GM12801 (cell line): Measurements from ENCODE around the gene ECI1.

Source experiments
- CTCF ChIP-seq: IDR thresholded peaks from one replicate; pipeline ENCODE4 v1.5.1; 2011; ENCODE audit warnings: control low read depth; ENCODE audit not compliant: insufficient read length; ENCODE audit errors: extremely low read depth

Gene ECI1

DNA sequence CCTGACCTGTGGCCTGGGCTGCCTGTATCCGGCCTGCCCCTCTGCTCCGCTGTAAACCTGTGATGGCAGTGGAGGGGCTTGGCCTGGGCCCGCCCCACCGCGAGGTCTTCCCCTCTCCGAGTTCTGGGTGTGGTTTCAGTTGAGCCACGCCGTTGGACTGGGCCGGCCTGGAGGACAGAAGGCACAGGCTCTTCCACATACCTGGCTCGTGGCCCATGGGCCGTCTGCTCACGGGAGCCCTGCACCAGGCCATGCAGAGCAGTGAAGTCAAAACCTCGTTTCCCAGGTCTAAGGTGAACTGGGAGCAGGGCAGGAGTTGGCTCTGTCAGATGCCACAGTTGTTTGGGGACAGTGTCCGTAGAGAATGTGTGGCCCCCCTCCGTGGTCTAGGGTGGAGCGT lies 22.1 kb upstream of the ECI1 start:
- TF ChIP-seq CTCF = no peak

DNA sequence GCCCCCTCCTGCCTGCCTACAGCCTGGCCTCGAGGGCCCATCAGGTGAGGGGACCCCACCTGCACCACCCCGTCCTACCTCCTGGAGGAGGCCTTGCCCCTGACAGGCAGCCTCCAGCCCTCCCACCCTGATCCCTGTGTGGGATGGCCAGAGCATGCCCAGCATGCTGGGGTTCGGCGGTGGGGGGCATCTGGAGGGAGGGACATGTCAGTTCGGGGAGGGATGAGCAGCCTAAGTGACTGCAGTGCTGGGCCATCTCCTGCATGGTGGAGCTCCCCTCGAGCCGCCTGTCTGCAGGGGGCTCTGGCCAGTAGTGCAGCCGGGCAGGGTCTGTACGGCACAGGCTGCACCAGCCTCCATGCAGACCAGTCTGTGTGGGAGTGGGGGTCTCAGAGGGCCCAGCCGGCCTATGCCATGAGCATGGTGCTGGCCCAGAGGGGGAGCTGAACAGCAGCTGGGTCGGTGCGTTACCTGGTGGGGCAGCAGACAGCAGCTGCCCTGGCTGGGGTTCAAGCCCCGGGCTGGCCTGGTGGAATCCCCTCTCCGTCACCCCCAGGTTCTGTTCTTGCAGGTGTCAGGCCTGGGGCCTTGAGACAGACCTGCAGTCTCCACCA lies 20.6 kb upstream of the ECI1 start:
- TF ChIP-seq CTCF = no peak

DNA sequence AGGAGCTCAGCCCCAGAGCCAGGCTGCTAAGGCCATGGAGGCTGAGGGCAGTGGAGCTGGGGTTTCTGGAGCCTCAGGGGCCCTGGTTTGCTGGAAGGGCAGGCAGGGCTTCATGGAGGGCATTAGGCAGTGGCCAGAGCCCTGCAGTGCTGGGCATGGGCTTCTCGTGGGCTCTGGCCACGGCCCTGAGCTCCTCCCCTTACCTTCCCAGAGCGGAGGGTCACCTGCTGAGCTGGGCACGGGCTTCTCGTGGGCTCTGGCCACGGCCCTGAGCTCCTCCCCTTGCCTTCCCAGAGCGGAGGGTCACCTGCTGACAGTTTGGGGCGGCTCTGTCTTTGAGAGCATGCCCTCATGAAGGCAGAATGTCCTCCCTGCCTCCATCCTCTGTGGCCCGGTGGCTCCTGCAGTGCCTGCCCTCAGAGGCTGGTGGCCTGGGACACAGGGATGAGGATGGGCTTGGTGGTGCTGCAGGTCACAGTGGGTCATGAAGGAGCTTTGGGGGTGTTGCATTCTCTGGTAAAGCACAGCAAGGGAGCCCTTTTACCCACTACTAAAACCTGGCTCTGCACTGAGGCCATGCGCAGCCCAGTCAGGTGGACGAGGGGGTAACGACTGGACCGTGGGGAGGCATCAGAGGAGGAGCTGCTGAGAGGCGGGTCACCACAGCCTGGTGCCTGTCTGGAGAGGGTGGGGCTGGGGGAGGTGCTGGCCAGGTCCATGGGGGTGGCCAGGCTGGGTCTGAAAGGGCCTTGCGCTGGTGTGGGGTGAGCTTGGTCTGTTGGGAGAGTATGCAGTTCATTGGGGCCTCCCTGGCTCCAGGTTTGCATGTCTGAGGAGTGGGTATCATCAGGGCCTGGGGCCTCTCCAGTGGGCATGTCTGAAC lies 19.4 kb upstream of the ECI1 start:
- no peak for TF ChIP-seq CTCF

DNA sequence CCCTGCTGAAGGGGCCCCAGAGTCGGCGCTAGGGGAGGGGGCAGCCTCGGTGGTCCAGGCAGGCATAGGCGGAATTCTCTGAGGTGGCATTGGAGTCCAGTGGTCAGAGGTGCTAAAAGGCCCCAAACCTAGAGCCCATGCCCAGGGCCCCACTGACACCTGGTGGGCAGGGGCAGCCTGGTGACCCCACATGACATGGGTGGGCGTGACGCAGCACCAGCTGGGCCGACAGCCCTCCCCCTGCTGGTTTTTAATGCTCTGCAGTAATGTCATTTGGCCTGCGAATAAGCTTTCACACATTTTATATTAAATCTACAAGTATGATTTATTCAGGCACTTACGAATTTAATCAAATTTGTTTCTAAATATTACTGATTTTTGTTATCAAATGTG lies 18.7 kb upstream of the ECI1 start:
- no peak for TF ChIP-seq CTCF

- TF ChIP-seq CTCF = no peak
Observed at GRCh38 chr16:2267913-2268666, 16.7 kb upstream of the ECI1 start, which contains the start of gene RNPS1. Gene RNPS1, minus strand, starts transcription at chr16:2268126. Its CDS starts 3,483 bp downstream, at chr16:2264643.

DNA sequence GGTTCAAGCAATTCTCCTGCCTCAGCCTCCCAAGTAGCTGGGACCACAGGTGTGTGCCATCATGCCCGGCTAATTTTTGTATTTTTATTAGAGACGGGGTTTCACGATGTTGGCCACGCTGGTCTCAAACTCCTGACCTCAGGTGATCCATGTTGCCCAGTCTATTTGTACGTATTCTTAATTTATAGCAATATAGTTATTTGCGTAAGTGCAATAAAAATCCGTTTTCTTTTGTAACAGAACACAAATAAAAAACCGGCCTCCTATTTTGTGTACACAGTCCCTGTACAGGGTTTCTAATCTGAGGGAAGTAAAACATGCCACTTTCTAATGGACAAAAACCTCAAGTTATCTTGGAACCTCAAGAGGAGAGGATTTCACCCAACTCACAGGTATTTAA lies 8.9 kb upstream of the ECI1 start:
- no peak for TF ChIP-seq CTCF

DNA sequence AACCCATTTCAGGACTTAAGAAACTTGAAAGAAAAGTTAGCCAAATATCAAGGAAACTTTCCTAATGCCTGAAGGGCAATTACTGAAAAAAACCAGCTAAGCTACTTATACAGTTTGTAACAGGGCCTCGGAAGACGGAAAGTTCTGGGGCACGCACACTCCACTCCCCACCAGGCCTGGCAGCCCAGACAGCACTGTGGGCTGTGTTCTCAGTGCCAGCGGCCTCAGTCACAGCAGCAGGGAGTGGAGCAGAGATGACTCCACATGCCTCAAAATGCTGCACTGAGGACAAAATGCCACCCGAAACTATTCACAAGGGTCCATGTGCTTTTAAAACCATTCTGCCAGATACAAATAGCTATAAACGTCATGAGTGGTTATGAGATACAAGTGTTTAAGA lies 6.3 kb upstream of the ECI1 start:
- TF ChIP-seq CTCF = no peak
